ENCODE results near the gene SLC16A12.

SLC16A12 gene

GRCh38 chr10:89471110-89471809 is 64.1 kb downstream of the SLC16A12 start:
- in situ Hi-C loops (cut with HindIII; ENCODE audit: low sequenced_read_pairs) = no loop called here
- no peak for TF ChIP-seq CTCF (IDR thresholded peaks at IDR 0.05; ENCODE audit: low read depth, low read length, missing control alignments)
- no peak for DNase-seq (ENCODE audit: low read depth)
- H3K4me3 ChIP-seq (ENCODE audit: low read depth, low read length) = no peak overlapping the region

DNA sequence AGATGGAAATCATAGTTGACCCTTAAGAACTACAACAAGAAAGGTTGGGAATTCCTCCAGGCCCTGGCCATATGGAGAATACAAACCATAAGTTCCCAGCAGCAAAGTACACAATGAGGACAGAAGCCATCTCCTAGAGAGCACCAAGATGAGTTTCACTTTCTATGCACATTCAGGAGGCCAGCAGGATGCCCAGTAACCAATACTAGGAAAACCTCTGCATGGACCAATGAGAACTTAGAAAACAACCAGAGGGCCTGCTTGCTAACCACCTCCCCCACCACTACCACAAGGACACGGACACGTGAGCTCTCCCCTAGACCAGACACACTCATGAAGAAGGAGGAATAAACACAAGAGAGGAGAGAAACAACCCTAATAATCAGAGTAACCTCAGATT is 64.8 kb downstream of the SLC16A12 start:
- DNase-seq (ENCODE audit: low read depth) = no peak
- TF ChIP-seq CTCF (IDR thresholded peaks at IDR 0.05; ENCODE audit: low read depth, low read length, missing control alignments) = no peak
- in situ Hi-C loops (cut with HindIII; ENCODE audit: low sequenced_read_pairs) = no loop called here
- no peak overlapping the region for H3K4me3 ChIP-seq (ENCODE audit: low read depth, low read length)

GRCh38 chr10:89469517-89469916 is 65.9 kb downstream of the SLC16A12 start:
- no peak overlapping the region for H3K4me3 ChIP-seq (ENCODE audit: low read depth, low read length)
- TF ChIP-seq CTCF (IDR thresholded peaks at IDR 0.05; ENCODE audit: low read depth, low read length, missing control alignments) = no peak
- in situ Hi-C loops (cut with HindIII; ENCODE audit: low sequenced_read_pairs) = no loop called here
- DNase-seq (ENCODE audit: low read depth) = no peak

- in situ Hi-C loops (cut with HindIII; ENCODE audit: low sequenced_read_pairs) = no loop called here
- no peak overlapping the region for H3K4me3 ChIP-seq (ENCODE audit: low read depth, low read length)
- DNase-seq (ENCODE audit: low read depth) = no peak
- no peak for TF ChIP-seq CTCF (IDR thresholded peaks at IDR 0.05; ENCODE audit: low read depth, low read length, missing control alignments)
Observed at GRCh38 chr10:89468191-89468965, 67.0 kb downstream of the SLC16A12 start.

- peak; percentile 70 for TF ChIP-seq CTCF (IDR thresholded peaks at IDR 0.05; ENCODE audit: low read depth, low read length, missing control alignments)
- in situ Hi-C loops (cut with HindIII; ENCODE audit: low sequenced_read_pairs) = no loop called here
- H3K4me3 ChIP-seq (ENCODE audit: low read depth, low read length) = no peak overlapping the region
- DNase-seq (ENCODE audit: low read depth) = no peak
Observed at GRCh38 chr10:89466599-89467035, 68.8 kb downstream of the SLC16A12 start.

- no peak for TF ChIP-seq CTCF (IDR thresholded peaks at IDR 0.05; ENCODE audit: low read depth, low read length, missing control alignments)
- in situ Hi-C loops (cut with HindIII; ENCODE audit: low sequenced_read_pairs) = no loop called here
- no peak overlapping the region for H3K4me3 ChIP-seq (ENCODE audit: low read depth, low read length)
- no peak for DNase-seq (ENCODE audit: low read depth)
Observed at GRCh38 chr10:89465196-89465595, 70.2 kb downstream of the SLC16A12 start.

All from astrocyte of the cerebellum (primary cell).